ENCODE data around the gene UBE2Z.
"Not testable (repeated sequence)": the region's sequence is repeated elsewhere in the genome, so short reads cannot be mapped to it uniquely, and the experiment has no call there.

The UBE2Z gene

DNA sequence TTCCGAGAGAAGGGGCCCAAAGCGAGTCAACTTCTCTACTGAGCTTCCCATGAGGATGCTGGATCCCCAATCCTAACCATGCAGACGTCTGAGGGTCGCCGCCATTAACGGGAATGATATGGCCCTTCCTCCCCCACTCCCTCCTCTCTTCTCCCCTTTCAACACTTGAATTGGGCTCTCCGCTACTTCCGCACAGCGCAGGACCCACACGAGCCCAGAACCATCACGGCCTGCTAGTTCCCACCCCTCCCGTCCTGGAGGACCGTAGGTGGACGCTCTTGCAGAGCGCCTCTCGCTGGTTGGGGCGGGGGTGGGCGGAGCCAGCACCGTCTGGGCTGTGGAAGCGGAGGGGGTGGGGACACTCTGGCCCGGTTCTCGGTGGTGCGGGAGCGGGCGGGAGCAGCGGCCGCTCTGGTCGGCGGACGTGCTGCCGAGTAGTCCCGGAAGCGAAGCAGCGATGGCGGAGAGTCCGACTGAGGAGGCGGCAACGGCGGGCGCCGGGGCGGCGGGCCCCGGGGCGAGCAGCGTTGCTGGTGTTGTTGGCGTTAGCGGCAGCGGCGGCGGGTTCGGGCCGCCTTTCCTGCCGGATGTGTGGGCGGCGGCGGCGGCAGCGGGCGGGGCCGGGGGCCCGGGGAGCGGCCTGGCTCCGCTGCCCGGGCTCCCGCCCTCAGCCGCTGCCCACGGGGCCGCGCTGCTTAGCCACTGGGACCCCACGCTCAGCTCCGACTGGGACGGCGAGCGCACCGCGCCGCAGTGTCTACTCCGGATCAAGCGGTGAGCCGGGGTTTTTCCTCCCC lies at the start of gene UBE2Z:
Gene UBE2Z (plus strand): TSS at position 361 of the 797 bp plus-strand sequence. CDS start 97 bp downstream, at position 458.
- DNase-seq = peak; percentile 92 to 93

GRCh38 chr17:48860034-48860433 lies 48.2 kb upstream of the UBE2Z start:
- DNase-seq = no peak

DNA sequence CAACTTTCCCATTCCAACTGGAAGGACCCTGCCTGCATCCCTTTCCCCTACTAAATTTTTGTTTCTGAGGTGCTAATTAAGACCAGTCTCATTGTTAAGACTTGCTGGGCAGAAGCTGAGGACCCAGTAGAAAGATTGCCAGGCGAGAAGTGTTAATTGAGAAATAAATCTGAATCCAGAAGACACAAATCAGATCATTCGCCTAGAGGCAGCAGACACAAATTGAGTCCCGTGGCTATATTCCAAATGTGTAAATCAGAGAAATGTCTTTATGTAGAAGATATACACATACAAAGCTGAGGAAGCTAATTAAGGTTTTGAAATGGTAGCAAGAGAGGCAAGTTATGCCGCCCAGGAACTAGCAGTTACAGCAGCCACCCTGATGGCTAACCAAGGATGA lies 47.8 kb upstream of the UBE2Z start:
- no peak for DNase-seq

GRCh38 chr17:48868916-48869500 lies 39.2 kb upstream of the UBE2Z start:
- DNase-seq = no peak

- no peak for DNase-seq
Measured at GRCh38 chr17:48869821-48870318, 38.3 kb upstream of the UBE2Z start.

GRCh38 chr17:48871035-48871550 lies 37.1 kb upstream of the UBE2Z start:
- DNase-seq = no peak

DNA sequence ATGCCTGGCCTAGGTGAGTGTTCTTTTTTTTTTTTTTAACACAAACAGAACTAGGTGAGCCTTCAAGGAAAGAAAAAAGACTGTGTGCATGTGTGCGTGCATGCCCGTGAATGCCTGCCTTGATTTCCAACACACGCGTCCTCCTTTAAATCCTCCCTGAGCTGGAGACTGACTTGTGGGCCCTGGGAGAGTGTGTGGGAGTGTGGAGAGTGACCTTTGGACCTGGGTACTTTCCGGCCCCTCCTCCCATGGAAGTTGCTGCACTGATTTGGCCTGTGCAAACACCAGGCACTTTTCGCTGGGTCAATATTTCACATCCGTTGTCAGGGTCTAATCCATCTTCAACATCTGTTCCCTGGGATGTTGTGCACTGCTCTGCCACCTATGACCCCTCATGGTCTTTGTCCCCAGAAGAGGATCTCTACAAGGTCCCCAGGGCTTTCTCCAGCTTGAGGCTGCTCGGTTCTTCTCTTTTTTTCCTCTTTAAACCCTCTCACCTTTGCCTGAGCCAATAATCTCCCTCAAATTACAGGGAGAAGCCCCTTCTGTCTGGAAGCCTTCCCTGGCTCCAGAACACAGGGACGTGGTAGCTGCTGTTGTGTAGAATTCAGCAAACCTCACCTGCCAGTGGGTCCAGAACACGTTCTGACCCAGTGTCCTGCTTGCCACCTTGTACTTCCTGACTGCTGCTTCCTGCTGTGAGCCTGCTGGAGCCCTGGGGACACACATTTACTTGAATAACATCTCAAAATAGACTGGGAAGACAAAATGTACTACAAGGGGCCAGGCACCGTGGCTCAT lies 36.5 kb upstream of the UBE2Z start:
- no peak for DNase-seq

- not testable (repeated sequence) for DNase-seq
Measured at GRCh38 chr17:48872409-48872808, 35.8 kb upstream of the UBE2Z start.

- DNase-seq = no peak
Measured at GRCh38 chr17:48873209-48873608, 35.0 kb upstream of the UBE2Z start.

DNA sequence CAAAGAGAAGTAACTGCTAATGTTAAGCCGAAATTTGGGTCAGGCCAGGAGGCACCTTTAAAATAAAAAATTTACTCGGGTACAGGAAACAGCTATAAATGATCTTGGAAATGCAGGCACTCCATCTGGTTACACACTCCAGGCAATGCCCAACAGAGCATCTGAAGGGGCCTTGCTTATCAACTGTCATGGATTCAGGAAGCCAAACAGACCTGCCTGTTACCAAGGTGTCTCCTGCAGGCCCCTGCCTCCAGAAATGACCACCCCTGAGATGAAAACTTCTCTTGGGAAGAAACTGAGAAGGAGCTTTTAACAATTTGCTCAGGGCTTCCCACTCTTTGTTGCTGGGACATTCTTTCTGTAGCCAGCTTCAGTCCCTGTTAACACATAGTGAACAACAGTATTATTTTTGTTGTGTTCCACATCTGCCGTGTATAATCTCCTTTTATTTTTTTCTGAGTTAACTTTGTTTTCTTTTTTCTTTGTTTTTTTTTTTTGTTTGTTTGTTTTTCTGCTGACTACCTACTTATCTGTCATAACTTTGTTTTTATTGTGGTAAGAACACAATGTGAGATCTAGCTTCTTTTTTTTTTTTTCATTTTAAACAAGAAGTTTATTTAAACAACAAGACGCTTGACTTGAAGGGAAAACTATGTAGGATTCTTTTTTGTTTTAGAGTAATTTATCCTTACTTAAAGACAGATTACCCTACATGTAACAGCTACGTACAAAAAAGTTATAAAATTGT lies 34.3 kb upstream of the UBE2Z start:
- no peak for DNase-seq

DNA sequence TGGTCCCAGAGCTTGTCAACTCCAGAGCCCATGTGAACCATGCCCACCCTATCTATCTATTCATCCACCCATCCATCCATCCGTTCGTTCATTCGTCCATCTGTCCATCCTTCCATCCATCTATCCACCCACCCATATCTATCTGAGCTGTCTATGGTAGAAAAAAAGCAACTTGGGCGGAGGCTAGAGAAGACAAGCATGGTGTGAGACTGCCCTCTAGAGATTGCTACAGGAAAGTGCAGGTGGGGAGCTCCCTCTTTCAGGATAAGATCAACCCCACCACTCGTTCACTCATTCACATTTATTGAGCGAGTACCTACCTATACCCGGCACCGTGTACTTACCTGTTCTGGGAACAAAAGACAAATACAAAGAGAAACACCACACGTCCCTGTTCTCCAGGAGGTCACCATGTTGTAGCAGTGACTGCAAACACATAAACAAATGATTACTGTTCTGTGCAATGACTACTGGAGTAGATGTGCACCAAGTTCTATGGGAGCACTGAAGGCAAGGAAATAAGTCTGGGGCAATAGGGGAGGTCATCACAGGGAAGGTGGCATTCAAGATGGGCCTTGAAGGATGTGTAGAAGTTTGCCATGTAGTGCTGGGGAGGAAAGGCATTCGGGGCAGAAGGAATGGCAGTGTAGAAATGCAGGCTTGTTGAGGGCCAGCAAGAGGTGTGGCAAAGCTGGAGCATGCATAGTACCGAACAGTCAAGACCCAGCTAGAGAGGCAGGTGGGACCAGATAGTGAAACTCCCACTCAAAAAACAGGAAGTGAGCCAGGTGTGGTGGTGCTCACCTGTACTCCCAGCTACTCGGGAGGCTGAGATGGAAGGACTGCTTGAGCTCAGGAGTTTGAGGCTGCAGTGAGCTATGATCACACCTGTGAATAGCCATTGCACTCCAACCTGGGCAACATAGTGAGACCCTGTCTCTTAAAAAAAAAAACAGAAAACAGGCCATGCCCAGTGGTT lies 29.0 kb upstream of the UBE2Z start:
- peak; percentile 59 to 68 for DNase-seq

DNA sequence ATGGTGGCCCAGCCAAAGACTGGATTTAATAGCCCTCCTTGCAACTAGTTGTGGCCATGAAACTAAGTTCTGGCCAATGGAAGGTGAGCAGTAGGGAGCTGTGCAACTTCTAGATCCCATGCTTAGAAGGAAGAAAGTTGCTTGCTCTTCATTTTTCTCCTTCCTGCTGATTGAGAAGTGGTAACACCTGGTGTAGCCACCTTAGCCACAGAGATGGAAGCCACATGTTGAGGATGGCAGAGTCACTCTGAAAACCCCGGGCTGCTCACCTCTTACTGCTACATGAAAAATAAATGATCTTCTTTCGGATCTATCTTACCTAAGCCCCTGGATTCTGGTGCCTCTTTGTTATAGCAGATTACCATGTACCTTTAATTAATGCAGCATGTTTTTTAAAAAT lies 25.9 kb upstream of the UBE2Z start:
- no peak for DNase-seq

GRCh38 chr17:48883171-48883570 lies 25.0 kb upstream of the UBE2Z start:
- DNase-seq = no peak

DNA sequence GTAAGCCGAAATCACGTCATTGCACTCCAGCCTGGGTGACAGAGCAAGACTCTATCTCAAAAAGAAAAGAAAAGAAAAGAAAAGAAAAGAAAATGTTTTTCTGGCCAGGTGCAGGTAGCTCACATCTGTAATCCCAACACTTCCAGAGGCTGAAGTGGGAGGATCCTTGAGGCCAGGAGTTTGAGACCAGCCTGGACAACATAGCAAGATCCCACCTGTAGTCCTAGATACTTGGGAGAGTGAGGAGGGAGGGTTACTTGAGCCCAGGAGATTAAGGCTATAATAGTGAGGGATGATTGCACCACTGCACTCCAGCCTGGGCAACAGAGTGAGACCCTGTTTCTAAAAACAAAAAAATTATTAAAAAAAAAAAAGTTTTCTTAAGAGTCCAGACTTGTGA lies 18.1 kb upstream of the UBE2Z start:
- DNase-seq = no peak

DNA sequence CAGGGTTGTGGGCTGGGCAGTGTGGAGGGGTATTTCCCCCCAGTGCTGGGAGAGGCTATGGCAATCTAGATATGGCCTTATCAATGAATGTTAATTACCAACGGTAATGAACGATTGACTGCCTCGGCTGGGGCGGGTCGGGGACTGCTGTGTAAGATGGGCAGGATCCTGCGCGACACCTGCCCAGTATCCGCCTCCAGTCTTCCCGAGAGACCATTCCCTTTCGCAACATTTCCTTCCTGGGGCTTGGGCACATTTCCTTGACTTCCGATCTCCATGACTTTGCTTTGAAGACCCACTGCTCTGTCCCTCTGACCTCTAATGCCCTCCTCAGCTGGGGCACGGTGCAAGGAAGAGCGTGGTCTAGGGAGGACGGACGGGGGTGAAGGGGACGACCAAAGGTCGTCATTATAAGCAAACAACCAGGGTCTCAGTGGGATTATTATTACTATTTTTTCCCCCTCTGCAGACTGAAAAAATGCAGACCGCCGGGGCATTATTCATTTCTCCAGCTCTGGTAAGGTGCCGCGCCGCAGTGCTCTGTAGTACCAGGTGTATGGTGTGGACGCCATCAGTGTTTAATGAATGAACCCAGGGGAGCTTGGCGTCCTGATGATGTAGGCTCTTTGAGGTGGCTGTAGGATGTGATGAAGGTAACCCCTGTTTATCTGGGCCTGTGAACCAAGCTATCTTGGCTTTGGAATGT lies 15.1 kb upstream of the UBE2Z start:
- peak; percentile 33 to 34 for DNase-seq

DNA sequence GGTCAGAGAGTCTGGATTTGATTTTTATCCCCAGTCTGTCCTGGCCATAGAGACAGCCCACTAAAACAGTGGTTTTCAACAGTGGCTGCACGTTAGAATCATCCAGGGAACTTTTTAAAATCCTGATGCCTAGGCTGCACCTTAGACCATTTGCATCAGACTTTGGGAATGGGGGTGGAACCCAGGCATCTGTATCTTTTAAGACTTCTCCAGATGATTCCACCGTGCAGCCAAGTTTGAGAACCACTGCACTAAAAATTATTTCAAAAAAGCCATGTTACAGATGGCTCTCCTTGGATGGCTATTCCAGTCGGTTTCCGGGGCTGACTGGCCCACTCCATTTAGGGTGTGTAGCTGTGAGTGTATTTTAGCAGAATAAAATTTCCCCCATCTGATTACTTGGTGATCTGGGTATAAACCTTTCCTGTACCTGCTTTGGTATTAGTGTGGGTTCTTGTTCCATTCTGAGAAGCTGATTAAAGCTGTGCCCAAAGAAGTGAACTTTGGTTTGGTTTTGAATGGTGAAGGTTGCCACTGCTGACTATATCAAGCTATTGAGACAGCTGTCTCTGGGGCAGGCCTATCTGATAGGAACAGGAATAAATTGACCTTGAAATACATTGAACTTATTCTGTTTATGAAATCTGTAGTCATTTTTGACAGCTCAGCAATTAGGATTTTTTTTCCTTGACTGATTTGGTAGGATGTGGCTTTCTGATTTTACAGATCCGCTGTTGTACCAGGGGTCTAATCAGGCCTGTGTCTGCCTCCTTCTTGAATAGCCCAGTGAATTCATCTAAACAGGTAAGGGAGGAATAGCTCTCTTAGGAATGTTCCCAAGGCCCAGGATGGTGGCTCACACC lies 14.3 kb upstream of the UBE2Z start:
- no peak for DNase-seq

DNA sequence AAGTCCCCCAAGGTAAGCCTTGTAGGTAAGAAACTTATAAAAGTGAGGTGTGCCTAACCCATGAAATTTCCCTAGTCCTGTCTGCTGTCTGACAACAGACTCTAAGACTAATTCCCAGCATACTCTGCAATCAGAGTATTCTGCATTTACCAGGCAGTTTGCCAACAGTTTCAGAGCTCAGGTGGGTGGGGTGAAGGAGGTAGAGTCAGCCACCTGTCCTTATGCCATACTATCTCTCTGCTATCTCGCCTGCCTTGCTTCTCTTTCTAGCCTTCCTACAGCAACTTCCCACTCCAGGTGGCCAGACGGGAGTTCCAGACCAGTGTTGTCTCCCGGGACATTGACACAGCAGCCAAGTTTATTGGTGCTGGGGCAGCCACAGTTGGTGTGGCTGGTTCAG lies 13.3 kb upstream of the UBE2Z start:
- DNase-seq = no peak

- no peak for DNase-seq
Measured at GRCh38 chr17:48901241-48901640, 7.0 kb upstream of the UBE2Z start.

GRCh38 chr17:48903401-48903800 lies 4.8 kb upstream of the UBE2Z start:
- no peak for DNase-seq

GRCh38 chr17:48904428-48904827 lies 3.8 kb upstream of the UBE2Z start:
- no peak for DNase-seq
